GM23338 (cell line): ENCODE results near the gene NSD1. TPM values are rescaled to one million over a fixed set of nuclear protein-coding genes. Genes with fewer than 3 reads are reported as not detected.

Experiments used
- ATAC-seq: fragments of 200-7000 bp; cut with Tn5 transposase; 3 replicates; pipeline ENCODE4 v1.9.1; 2020
- DNase-seq: peaks from one replicate; pipeline ENCODE4 v3.0.0-alpha.2; 2015; ENCODE audit warnings: low spot score
- H2AFZ ChIP-seq: fragments of 200-600 bp; sonication (generic); 2 replicates; pipeline ENCODE4 v1.8.0; 2016; ENCODE audit warnings: antibody characterized with exemption, mild to moderate bottlenecking, moderate library complexity
- H3F3A ChIP-seq: fragments of 200-600 bp; sonication (generic); replicated peaks from 2 replicates; pipeline ENCODE4 v1.8.0; 2017; ENCODE audit warnings: antibody characterized with exemption, mixed run types, low read depth
- H3K27ac ChIP-seq: fragments of 200-600 bp; sonication (generic); 2 replicates; pipeline ENCODE4 v1.6.1; 2016; ENCODE audit warnings: low read depth
- H3K27me3 ChIP-seq: fragments of 200-600 bp; sonication (generic); 2 replicates; pipeline ENCODE4 v1.8.0; 2016; ENCODE audit warnings: mild to moderate bottlenecking, mixed run types, moderate library complexity; ENCODE audit not compliant: insufficient read depth
- H3K36me3 ChIP-seq: fragments of 200-600 bp; sonication (generic); 2 replicates; pipeline ENCODE4 v1.8.0; 2016; ENCODE audit warnings: mild to moderate bottlenecking; ENCODE audit not compliant: insufficient read depth
- H3K4me1 ChIP-seq: fragments of 200-600 bp; sonication (generic); 2 replicates; pipeline ENCODE4 v1.8.0; 2016; ENCODE audit warnings: mild to moderate bottlenecking, moderate library complexity; ENCODE audit not compliant: insufficient read depth
- H3K4me2 ChIP-seq: fragments of 200-600 bp; sonication (generic); 2 replicates; pipeline ENCODE4 v1.7.1; 2017; ENCODE audit warnings: mixed run types
- H3K4me3 ChIP-seq: fragments of 200-600 bp; sonication (generic); 2 replicates; pipeline ENCODE4 v1.6.1; 2016; ENCODE audit warnings: mixed run types
- H3K79me2 ChIP-seq: fragments of 200-600 bp; sonication (generic); replicated peaks from 2 replicates; pipeline ENCODE4 v1.8.0; 2017; ENCODE audit warnings: mild to moderate bottlenecking; ENCODE audit not compliant: insufficient read depth
- H3K9me2 ChIP-seq: fragments of 200-600 bp; sonication (generic); 2 replicates; pipeline ENCODE4 v1.8.0; 2017; ENCODE audit not compliant: insufficient read depth
- H4K20me1 ChIP-seq: fragments of 200-600 bp; sonication (generic); replicated peaks from 2 replicates; pipeline ENCODE4 v1.8.0; 2017; ENCODE audit warnings: mild to moderate bottlenecking; ENCODE audit not compliant: insufficient read depth
- H3K27ac Mint-ChIP-seq: 2 replicates; pipeline ENCODE4 v1.8.0; 2020; ENCODE audit warnings: inconsistent platforms, mild to moderate bottlenecking, moderate library complexity, mixed read lengths
- H3K27me3 Mint-ChIP-seq: 3 replicates; pipeline ENCODE4 v1.8.0; 2022; ENCODE audit warnings: low read depth, mild to moderate bottlenecking, moderate library complexity, mixed read lengths, inconsistent platforms; ENCODE audit not compliant: insufficient read depth, poor library complexity
- H3K36me3 Mint-ChIP-seq: 3 replicates; pipeline ENCODE4 v1.8.0; 2021; ENCODE audit warnings: low read depth, mild to moderate bottlenecking, inconsistent platforms, moderate library complexity, mixed read lengths
- H3K4me1 Mint-ChIP-seq: 3 replicates; pipeline ENCODE4 v1.8.0; 2020; ENCODE audit warnings: mild to moderate bottlenecking, inconsistent platforms, mixed read lengths
- H3K4me3 Mint-ChIP-seq: 3 replicates; pipeline ENCODE4 v1.8.0; 2021; ENCODE audit warnings: moderate library complexity, mild to moderate bottlenecking, inconsistent platforms, mixed read lengths
- H3K9me3 Mint-ChIP-seq: 3 replicates; pipeline ENCODE4 v1.8.0; 2020; ENCODE audit warnings: moderate library complexity, mild to moderate bottlenecking, inconsistent platforms, mixed read lengths
- CTCF ChIP-seq, 2 experiments: fragments of 200-600 bp in 1 of 2; sonication (generic) in 1 of 2; conservative IDR thresholded peaks; 2 replicates each; pipeline versions ENCODE4 v1.5.1 to v1.6.1; 2016 to 2017; ENCODE audit warnings: antibody characterized with exemption in 2 of 2, low read depth in 2 of 2, mild to moderate bottlenecking in 2 of 2, moderate library complexity in 1 of 2
- ETS1 ChIP-seq: IDR thresholded peaks from 2 replicates; pipeline ENCODE4 v1.6.1; 2016; ENCODE audit warnings: antibody characterized with exemption
- EZH2 ChIP-seq: fragments of 200-600 bp; sonication (generic); IDR thresholded peaks from one replicate; pipeline ENCODE4 v1.8.0; 2017; ENCODE audit warnings: antibody characterized with exemption, mild to moderate bottlenecking, low read depth; ENCODE audit not compliant: unreplicated experiment
- EZH2phosphoT487 ChIP-seq: fragments of 200-600 bp; sonication (generic); IDR thresholded peaks from one replicate; pipeline ENCODE4 v1.8.1; 2018; ENCODE audit warnings: antibody characterized with exemption; ENCODE audit not compliant: unreplicated experiment
- JUNB ChIP-seq: IDR thresholded peaks from one replicate; pipeline ENCODE4 v1.6.1; 2016; ENCODE audit warnings: antibody characterized with exemption; ENCODE audit not compliant: unreplicated experiment
- NANOG ChIP-seq: IDR thresholded peaks from 2 replicates; pipeline ENCODE4 v1.6.1; 2016; ENCODE audit warnings: antibody characterized with exemption, borderline replicate concordance
- POLR2AphosphoS5 ChIP-seq: IDR thresholded peaks from 2 replicates; pipeline ENCODE4 v1.6.1; 2016; ENCODE audit warnings: antibody characterized with exemption, low read depth
- STAT1 ChIP-seq: IDR thresholded peaks from one replicate; pipeline ENCODE4 v1.6.1; 2016; ENCODE audit warnings: antibody characterized with exemption; ENCODE audit not compliant: unreplicated experiment
- ZNF114 ChIP-seq: fragments of 250-450 bp; sonication (Bioruptor Pico); IDR thresholded peaks from 2 replicates; pipeline ENCODE4 v1.5.0; 2020; ENCODE audit warnings: mild to moderate bottlenecking, moderate library complexity
- ZNF331 ChIP-seq: fragments of 250-450 bp; sonication (Bioruptor Pico); IDR thresholded peaks from 2 replicates; pipeline ENCODE4 v1.5.0; 2020; ENCODE audit warnings: low read depth, mild to moderate bottlenecking, moderate library complexity
- polyA plus RNA-seq: library from polyadenylated mRNA; unstranded; fragments of >200 nt; fragmentation: Nextera tagmentation; extraction: Ambion mirVana; gene quantifications from 2 replicates; pipeline ENCODE4 v1.2.1, GENCODE V29; 2016
- total RNA-seq: library from RNA; depleted of rRNA; stranded (reverse); fragments of >200 nt; shearing (Covaris generic); gene quantifications from 2 replicates; pipeline ENCODE4 v1.2.3, GENCODE V29; 2014
- TF ChIP-seq, protein P1 (sequence below): fragments of 250-450 bp; sonication (Bioruptor Pico); IDR thresholded peaks from 2 replicates; pipeline ENCODE4 v1.5.0; 2020; ENCODE audit warnings: mild to moderate bottlenecking, moderate library complexity
- TF ChIP-seq, protein P2 (sequence below): IDR thresholded peaks from one replicate; pipeline ENCODE4 v1.6.1; 2018; ENCODE audit warnings: antibody characterized with exemption; ENCODE audit not compliant: unreplicated experiment

Gene NSD1
- total and polyA plus RNA-seq, 2 experiments from 2014 or later, result 96.4 to 106 TPM

DNA sequence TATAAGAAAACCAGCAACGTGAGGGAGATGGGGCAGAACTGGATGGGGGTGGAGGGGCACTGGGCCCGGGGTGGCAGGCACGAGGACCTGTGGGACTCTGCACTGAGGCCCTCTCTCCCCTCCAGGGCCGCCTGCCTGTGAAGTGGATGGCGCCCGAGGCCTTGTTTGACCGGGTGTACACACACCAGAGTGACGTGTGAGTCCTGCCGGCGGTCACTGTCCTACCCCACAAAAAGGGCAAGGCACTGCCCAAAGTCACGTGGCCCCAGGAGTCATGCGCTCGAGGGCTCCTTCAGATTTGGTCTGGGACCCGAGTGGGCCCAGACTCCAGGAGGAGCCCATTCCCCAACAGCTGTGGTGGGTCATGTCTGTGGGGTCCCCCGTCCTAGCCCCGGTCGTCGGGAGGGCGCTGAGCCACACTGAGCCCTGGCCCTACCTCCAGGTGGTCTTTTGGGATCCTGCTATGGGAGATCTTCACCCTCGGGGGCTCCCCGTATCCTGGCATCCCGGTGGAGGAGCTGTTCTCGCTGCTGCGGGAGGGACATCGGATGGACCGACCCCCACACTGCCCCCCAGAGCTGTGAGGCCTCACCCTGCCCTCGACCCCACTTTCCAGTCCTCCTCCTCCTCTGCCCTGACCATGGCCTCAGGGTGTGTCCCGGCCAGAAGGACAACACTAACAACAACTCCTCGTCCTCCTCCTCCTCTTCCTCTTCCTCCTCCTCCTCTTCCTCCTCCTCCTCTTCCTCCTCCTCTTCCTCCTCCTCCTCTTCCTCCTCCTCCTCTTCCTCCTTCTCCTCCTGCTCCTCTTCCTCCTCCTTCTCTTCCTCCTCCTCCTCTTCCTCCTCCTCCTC, 37.2 kb upstream of the NSD1 start:
- no peak overlapping the region for H2AFZ ChIP-seq
- DNase-seq (no peak), ATAC-seq (no peak)
- peaks cover 18% of the 10 kb centered on the region for H3K4me1 ChIP-seq
- no peak overlapping the region for H3K4me3 ChIP-seq
- no peaks in the 10 kb centered on the region for H3K27me3 ChIP-seq
- no peak overlapping the region for H3K4me2 ChIP-seq
- Mint-ChIP-seq H3K27me3 (peaks cover 12% of the 10 kb centered on the region), H3K36me3 (peaks cover 29% of the 10 kb centered on the region), H3K9me3 (no peaks in the 10 kb centered on the region; the same call in 2 of the 3 replicates), H3K4me3 (no peak overlapping the region), H3K27ac (no peak overlapping the region), H3K4me1 (peaks cover 19% of the 10 kb centered on the region)
- H3K9me2 ChIP-seq, result no peaks in the 10 kb centered on the region
- no peak for TF ChIP-seq CTCF (conservative IDR thresholded peaks at IDR 0.05; ENCODE audit: low read depth in 2 of 2)
- TF ChIP-seq JUNB, result no peak
- TF ChIP-seq, protein P1, sequence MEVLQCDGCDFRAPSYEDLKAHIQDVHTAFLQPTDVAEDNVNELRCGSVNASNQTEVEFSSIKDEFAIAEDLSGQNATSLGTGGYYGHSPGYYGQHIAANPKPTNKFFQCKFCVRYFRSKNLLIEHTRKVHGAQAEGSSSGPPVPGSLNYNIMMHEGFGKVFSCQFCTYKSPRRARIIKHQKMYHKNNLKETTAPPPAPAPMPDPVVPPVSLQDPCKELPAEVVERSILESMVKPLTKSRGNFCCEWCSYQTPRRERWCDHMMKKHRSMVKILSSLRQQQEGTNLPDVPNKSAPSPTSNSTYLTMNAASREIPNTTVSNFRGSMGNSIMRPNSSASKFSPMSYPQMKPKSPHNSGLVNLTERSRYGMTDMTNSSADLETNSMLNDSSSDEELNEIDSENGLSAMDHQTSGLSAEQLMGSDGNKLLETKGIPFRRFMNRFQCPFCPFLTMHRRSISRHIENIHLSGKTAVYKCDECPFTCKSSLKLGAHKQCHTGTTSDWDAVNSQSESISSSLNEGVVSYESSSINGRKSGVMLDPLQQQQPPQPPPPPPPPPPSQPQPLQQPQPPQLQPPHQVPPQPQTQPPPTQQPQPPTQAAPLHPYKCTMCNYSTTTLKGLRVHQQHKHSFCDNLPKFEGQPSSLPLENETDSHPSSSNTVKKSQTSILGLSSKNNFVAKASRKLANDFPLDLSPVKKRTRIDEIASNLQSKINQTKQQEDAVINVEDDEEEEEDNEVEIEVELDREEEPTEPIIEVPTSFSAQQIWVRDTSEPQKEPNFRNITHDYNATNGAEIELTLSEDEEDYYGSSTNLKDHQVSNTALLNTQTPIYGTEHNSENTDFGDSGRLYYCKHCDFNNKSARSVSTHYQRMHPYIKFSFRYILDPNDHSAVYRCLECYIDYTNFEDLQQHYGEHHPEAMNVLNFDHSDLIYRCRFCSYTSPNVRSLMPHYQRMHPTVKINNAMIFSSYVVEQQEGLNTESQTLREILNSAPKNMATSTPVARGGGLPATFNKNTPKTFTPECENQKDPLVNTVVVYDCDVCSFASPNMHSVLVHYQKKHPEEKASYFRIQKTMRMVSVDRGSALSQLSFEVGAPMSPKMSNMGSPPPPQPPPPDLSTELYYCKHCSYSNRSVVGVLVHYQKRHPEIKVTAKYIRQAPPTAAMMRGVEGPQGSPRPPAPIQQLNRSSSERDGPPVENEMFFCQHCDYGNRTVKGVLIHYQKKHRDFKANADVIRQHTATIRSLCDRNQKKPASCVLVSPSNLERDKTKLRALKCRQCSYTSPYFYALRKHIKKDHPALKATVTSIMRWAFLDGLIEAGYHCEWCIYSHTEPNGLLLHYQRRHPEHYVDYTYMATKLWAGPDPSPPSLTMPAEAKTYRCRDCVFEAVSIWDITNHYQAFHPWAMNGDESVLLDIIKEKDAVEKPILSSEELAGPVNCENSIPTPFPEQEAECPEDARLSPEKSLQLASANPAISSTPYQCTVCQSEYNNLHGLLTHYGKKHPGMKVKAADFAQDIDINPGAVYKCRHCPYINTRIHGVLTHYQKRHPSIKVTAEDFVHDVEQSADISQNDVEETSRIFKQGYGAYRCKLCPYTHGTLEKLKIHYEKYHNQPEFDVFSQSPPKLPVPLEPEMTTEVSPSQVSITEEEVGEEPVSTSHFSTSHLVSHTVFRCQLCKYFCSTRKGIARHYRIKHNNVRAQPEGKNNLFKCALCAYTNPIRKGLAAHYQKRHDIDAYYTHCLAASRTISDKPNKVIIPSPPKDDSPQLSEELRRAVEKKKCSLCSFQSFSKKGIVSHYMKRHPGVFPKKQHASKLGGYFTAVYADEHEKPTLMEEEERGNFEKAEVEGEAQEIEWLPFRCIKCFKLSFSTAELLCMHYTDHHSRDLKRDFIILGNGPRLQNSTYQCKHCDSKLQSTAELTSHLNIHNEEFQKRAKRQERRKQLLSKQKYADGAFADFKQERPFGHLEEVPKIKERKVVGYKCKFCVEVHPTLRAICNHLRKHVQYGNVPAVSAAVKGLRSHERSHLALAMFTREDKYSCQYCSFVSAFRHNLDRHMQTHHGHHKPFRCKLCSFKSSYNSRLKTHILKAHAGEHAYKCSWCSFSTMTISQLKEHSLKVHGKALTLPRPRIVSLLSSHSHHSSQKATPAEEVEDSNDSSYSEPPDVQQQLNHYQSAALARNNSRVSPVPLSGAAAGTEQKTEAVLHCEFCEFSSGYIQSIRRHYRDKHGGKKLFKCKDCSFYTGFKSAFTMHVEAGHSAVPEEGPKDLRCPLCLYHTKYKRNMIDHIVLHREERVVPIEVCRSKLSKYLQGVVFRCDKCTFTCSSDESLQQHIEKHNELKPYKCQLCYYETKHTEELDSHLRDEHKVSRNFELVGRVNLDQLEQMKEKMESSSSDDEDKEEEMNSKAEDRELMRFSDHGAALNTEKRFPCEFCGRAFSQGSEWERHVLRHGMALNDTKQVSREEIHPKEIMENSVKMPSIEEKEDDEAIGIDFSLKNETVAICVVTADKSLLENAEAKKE (CRISPR knock-in tag), result no peak
- TF ChIP-seq ZNF331 (CRISPR knock-in tag), result no peak
- TF ChIP-seq ETS1, result no peak
- no peak for TF ChIP-seq EZH2
- no peak for TF ChIP-seq ZNF114 (CRISPR knock-in tag)
- no peak for TF ChIP-seq EZH2phosphoT487
- TF ChIP-seq POLR2AphosphoS5, result no peak
- TF ChIP-seq, protein P2, sequence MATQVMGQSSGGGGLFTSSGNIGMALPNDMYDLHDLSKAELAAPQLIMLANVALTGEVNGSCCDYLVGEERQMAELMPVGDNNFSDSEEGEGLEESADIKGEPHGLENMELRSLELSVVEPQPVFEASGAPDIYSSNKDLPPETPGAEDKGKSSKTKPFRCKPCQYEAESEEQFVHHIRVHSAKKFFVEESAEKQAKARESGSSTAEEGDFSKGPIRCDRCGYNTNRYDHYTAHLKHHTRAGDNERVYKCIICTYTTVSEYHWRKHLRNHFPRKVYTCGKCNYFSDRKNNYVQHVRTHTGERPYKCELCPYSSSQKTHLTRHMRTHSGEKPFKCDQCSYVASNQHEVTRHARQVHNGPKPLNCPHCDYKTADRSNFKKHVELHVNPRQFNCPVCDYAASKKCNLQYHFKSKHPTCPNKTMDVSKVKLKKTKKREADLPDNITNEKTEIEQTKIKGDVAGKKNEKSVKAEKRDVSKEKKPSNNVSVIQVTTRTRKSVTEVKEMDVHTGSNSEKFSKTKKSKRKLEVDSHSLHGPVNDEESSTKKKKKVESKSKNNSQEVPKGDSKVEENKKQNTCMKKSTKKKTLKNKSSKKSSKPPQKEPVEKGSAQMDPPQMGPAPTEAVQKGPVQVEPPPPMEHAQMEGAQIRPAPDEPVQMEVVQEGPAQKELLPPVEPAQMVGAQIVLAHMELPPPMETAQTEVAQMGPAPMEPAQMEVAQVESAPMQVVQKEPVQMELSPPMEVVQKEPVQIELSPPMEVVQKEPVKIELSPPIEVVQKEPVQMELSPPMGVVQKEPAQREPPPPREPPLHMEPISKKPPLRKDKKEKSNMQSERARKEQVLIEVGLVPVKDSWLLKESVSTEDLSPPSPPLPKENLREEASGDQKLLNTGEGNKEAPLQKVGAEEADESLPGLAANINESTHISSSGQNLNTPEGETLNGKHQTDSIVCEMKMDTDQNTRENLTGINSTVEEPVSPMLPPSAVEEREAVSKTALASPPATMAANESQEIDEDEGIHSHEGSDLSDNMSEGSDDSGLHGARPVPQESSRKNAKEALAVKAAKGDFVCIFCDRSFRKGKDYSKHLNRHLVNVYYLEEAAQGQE, result no peak
- TF ChIP-seq STAT1, result no peak
- TF ChIP-seq NANOG, result no peak
- H3K27ac ChIP-seq, result no peak overlapping the region
- H3K36me3 ChIP-seq, result peaks cover 5% of the 10 kb centered on the region; the same call in 1 of the 2 replicates
- H4K20me1 ChIP-seq, result peaks cover 5% of the 10 kb centered on the region; the same call in 1 of the 2 replicates
- no peaks in the 10 kb centered on the region for H3K79me2 ChIP-seq
- 0 out of 2 replicates have a peak, but pooled peaks cover 8% of the 10 kb centered on the region for H3F3A ChIP-seq
